Calu3 (cell line): ENCODE results near the gene CERS3. TPM values are rescaled to one million over a fixed set of nuclear protein-coding genes. Genes with fewer than 3 reads are reported as not detected.

ENCODE experiments used
- BruUV-seq: library from RNA; stranded (reverse); fragments of 400-500 nt; replicated peaks from 2 replicates; lab custom pipeline; 2021; lab: Mats Ljungman, UMichigan
- CTCF ChIA-PET: fragments of 300-600 bp; sonication (Branson Sonifier 250); formaldehyde crosslinking; loops from one replicate; lab custom pipeline; 2022; ENCODE audit warnings: antibody characterized with exemption; lab: Charles Lee
- DNase-seq: peaks from one replicate; pipeline ENCODE4 v3.0.0; 2022
- H3K27ac Mint-ChIP-seq: one replicate; pipeline ENCODE4 v1.8.0; 2022; ENCODE audit warnings: mixed read lengths; ENCODE audit not compliant: unreplicated experiment
- H3K27me3 Mint-ChIP-seq: one replicate; pipeline ENCODE4 v1.8.0; 2022; ENCODE audit warnings: mixed read lengths; ENCODE audit not compliant: unreplicated experiment
- H3K36me3 Mint-ChIP-seq: one replicate; pipeline ENCODE4 v1.8.0; 2022; ENCODE audit warnings: mild to moderate bottlenecking, moderate library complexity, mixed read lengths; ENCODE audit not compliant: insufficient read depth, unreplicated experiment
- H3K4me1 Mint-ChIP-seq: one replicate; pipeline ENCODE4 v1.8.0; 2022; ENCODE audit warnings: mild to moderate bottlenecking, low read depth, mixed read lengths; ENCODE audit not compliant: unreplicated experiment
- H3K4me3 Mint-ChIP-seq: one replicate; pipeline ENCODE4 v1.8.0; 2022; ENCODE audit warnings: mild to moderate bottlenecking, low read depth, moderate library complexity, mixed read lengths; ENCODE audit not compliant: unreplicated experiment
- H3K9me3 Mint-ChIP-seq: one replicate; pipeline ENCODE4 v1.8.0; 2022; ENCODE audit warnings: low read depth, mixed read lengths; ENCODE audit not compliant: unreplicated experiment
- CTCF ChIP-seq: fragments of 200-600 bp; IDR thresholded peaks from one replicate; pipeline ENCODE4 v1.8.0; 2022; ENCODE audit warnings: antibody characterized with exemption; ENCODE audit not compliant: unreplicated experiment
- intact Hi-C: fragments of 100-400 bp; cut with micrococcal nuclease; formaldehyde crosslinking; loops from one replicate; pipeline ENCODE4 v1.10.0; 2022; ENCODE audit not compliant: unreplicated experiment
- total RNA-seq: library from RNA; stranded (reverse); gene quantifications from 2 replicates; pipeline ENCODE4 v1.2.3, GENCODE V29; 2022

Gene CERS3
- total RNA-seq, 1 experiment from 2014 or later: 0.61 TPM

- CTCF ChIA-PET: interaction anchor here (0.6 kb wide), 1 partner anchor 1109 kb away, joined by 4 read pairs; no protein-coding TSS in a partner anchor
- H3K4me1 Mint-ChIP-seq: no peaks in the 10 kb centered on the region
- peaks cover 11% of the 10 kb centered on the region for H3K36me3 Mint-ChIP-seq
- no peak overlapping the region for H3K27ac Mint-ChIP-seq
- no peaks in the 10 kb centered on the region for H3K9me3 Mint-ChIP-seq
- intact Hi-C loops: loop anchor here (10.0 kb wide), 1 partner anchor 641 kb away; no protein-coding TSS in a partner anchor
- no peaks in the 10 kb centered on the region for H3K27me3 Mint-ChIP-seq
- no peak overlapping the region for H3K4me3 Mint-ChIP-seq
- no TSS peak for BruUV-seq
- no peak for TF ChIP-seq CTCF
- no peak for DNase-seq
Measured at GRCh38 chr15:100565591-100565990, 36.8 kb upstream of the CERS3 start.

GRCh38 chr15:100560323-100560722, 31.6 kb upstream of the CERS3 start:
- no peak overlapping the region for H3K4me3 Mint-ChIP-seq
- H3K36me3 Mint-ChIP-seq: no peaks in the 10 kb centered on the region
- no peak for DNase-seq
- intact Hi-C loops: loop anchor here (10.0 kb wide), 1 partner anchor 636 kb away; no protein-coding TSS in a partner anchor
- no peak for TF ChIP-seq CTCF
- H3K4me1 Mint-ChIP-seq: no peaks in the 10 kb centered on the region
- CTCF ChIA-PET: interaction anchor here (0.7 to 0.9 kb wide), 2 partner anchors 12 to 50 kb away, joined by 3 read pairs; no protein-coding TSS in a partner anchor
- BruUV-seq: no TSS peak
- no peaks in the 10 kb centered on the region for H3K9me3 Mint-ChIP-seq
- no peaks in the 10 kb centered on the region for H3K27me3 Mint-ChIP-seq
- no peak overlapping the region for H3K27ac Mint-ChIP-seq

GRCh38 chr15:100559330-100559729, 30.6 kb upstream of the CERS3 start:
- no peak for TF ChIP-seq CTCF
- no peak for DNase-seq
- BruUV-seq: no TSS peak

GRCh38 chr15:100558771-100559254, 30.1 kb upstream of the CERS3 start:
- intact Hi-C loops: no loop called here
- TF ChIP-seq CTCF: no peak
- H3K36me3 Mint-ChIP-seq: no peaks in the 10 kb centered on the region
- H3K27me3 Mint-ChIP-seq: no peaks in the 10 kb centered on the region
- no peak overlapping the region for H3K4me3 Mint-ChIP-seq
- H3K4me1 Mint-ChIP-seq: no peaks in the 10 kb centered on the region
- no peak overlapping the region for H3K27ac Mint-ChIP-seq
- DNase-seq: no peak
- H3K9me3 Mint-ChIP-seq: no peaks in the 10 kb centered on the region
- BruUV-seq: no TSS peak
- CTCF ChIA-PET: no interaction called here

More at GRCh38 chr15:100559330-100559729, 30.6 kb upstream of the CERS3 start:
- H3K27me3 Mint-ChIP-seq: no peaks in the 10 kb centered on the region
- no peaks in the 10 kb centered on the region for H3K9me3 Mint-ChIP-seq
- CTCF ChIA-PET: interaction anchor here (0.9 kb wide), 1 partner anchor 13 kb away, joined by 3 read pairs; no protein-coding TSS in a partner anchor
- H3K4me1 Mint-ChIP-seq: no peaks in the 10 kb centered on the region
- intact Hi-C loops: no loop called here
- no peak overlapping the region for H3K4me3 Mint-ChIP-seq
- no peaks in the 10 kb centered on the region for H3K36me3 Mint-ChIP-seq
- no peak overlapping the region for H3K27ac Mint-ChIP-seq
